ENCODE measurements around the gene SLC1A6.

Gene SLC1A6

GRCh38 chr19:14957464-14957863 lies 22.2 kb downstream of the SLC1A6 start:
- TF ChIP-seq TAF1 (IDR thresholded peaks at IDR 0.05; ENCODE audit: low read depth) (no peak), CEBPB (IDR thresholded peaks at IDR 0.05) (no peak), NFIC (IDR thresholded peaks at IDR 0.05) (no peak)

DNA sequence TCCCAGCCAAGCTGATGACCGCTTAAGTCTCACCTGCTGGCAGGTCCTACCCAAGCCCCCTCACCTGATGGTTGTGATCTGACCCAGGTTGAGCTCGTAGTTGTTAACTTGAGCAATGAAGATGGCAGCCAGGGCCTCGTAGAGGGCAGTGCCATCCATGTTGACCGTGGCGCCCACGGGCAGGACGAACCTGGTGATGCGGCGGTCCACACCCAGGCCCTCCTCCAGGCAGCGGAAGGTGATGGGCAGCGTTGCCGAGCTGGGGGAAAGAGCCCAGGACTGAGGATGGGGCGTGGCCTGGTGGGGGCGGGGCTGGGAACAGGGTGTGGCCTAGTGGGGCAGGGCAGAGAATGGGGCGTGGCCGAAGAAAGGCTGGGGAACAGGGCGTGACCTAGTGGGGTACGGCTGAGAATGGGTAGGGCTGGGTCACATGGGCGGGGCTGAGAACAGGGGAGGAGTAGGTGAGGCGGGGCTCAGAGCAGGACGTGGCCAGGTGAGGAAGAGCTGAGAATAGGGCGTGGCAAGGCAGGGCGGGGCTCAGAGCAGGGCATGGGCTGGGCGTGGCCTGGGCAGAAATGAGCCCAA lies 25.5 kb downstream of the SLC1A6 start:
- TF ChIP-seq TEAD4 (IDR thresholded peaks at IDR 0.05): no peak
- TF ChIP-seq NFIC (IDR thresholded peaks at IDR 0.05): no peak
- TF ChIP-seq, protein P1, sequence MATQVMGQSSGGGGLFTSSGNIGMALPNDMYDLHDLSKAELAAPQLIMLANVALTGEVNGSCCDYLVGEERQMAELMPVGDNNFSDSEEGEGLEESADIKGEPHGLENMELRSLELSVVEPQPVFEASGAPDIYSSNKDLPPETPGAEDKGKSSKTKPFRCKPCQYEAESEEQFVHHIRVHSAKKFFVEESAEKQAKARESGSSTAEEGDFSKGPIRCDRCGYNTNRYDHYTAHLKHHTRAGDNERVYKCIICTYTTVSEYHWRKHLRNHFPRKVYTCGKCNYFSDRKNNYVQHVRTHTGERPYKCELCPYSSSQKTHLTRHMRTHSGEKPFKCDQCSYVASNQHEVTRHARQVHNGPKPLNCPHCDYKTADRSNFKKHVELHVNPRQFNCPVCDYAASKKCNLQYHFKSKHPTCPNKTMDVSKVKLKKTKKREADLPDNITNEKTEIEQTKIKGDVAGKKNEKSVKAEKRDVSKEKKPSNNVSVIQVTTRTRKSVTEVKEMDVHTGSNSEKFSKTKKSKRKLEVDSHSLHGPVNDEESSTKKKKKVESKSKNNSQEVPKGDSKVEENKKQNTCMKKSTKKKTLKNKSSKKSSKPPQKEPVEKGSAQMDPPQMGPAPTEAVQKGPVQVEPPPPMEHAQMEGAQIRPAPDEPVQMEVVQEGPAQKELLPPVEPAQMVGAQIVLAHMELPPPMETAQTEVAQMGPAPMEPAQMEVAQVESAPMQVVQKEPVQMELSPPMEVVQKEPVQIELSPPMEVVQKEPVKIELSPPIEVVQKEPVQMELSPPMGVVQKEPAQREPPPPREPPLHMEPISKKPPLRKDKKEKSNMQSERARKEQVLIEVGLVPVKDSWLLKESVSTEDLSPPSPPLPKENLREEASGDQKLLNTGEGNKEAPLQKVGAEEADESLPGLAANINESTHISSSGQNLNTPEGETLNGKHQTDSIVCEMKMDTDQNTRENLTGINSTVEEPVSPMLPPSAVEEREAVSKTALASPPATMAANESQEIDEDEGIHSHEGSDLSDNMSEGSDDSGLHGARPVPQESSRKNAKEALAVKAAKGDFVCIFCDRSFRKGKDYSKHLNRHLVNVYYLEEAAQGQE (IDR thresholded peaks at IDR 0.05; ENCODE audit: low read depth): no peak
- no peak for TF ChIP-seq MAX (IDR thresholded peaks at IDR 0.05)
- TF ChIP-seq CEBPB (IDR thresholded peaks at IDR 0.05): no peak
- TF ChIP-seq, protein P2, sequence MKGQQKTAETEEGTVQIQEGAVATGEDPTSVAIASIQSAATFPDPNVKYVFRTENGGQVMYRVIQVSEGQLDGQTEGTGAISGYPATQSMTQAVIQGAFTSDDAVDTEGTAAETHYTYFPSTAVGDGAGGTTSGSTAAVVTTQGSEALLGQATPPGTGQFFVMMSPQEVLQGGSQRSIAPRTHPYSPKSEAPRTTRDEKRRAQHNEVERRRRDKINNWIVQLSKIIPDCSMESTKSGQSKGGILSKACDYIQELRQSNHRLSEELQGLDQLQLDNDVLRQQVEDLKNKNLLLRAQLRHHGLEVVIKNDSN (IDR thresholded peaks at IDR 0.05): peak; percentile 50

DNA sequence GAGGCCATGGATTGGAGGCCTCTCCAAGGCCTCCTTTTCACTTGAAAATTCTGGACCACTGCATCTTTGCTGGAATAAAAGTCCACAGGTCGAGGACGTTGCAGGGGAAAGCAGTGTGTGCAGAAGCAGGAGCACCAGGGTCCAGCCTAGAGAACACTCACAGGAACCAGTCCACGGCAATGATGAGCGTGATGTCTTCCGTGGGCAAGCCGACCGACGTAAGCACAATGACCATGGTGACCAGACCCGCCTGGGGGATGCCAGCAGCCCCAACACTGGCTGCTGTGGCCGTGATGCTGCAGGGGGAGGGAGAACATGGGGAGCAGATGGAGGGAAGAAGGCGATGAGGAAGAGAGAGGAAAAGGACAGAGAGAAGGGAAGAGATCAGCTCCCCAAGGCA lies 26.9 kb downstream of the SLC1A6 start:
- TF ChIP-seq YY1 (IDR thresholded peaks at IDR 0.05; ENCODE audit: low read depth): no peak
- TF ChIP-seq NFIC (IDR thresholded peaks at IDR 0.05): no peak
- TF ChIP-seq RAD21 (IDR thresholded peaks at IDR 0.05; ENCODE audit: low read depth): no peak
- TF ChIP-seq CREB1 (IDR thresholded peaks at IDR 0.05; ENCODE audit: low read depth): no peak
- no peak for TF ChIP-seq EP300 (IDR thresholded peaks at IDR 0.05; ENCODE audit: borderline replicate concordance)
- TF ChIP-seq EGR1 (IDR thresholded peaks at IDR 0.05): no peak

DNA sequence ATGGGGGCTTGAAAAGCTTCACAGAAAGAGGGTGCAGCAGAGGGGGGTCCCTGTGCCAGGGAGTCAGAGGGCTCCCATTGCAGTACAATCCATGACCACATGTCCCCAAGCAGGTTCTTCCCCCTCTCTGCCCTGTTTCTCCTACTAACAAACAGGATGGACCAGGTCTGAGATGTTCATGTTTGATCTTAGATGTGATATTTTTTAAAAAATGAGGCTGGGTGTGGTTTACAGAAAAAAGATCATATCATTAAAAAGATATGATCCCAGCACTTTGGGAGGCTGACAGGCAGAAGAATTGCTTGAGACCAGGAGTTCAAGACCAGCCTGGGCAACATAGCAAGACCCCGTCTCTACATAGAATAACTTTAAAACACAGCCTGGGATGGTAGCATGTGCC lies 29.2 kb downstream of the SLC1A6 start:
- TF ChIP-seq CREB1 (IDR thresholded peaks at IDR 0.05; ENCODE audit: low read depth): no peak
- TF ChIP-seq TEAD4 (IDR thresholded peaks at IDR 0.05): no peak
- no peak for TF ChIP-seq TAF1 (IDR thresholded peaks at IDR 0.05; ENCODE audit: low read depth)
- no peak for TF ChIP-seq FOXM1 (IDR thresholded peaks at IDR 0.05; ENCODE audit: borderline replicate concordance, low read depth)
- no peak for TF ChIP-seq EGR1 (IDR thresholded peaks at IDR 0.05)
- TF ChIP-seq, protein P2 (IDR thresholded peaks at IDR 0.05): no peak
- no peak for TF ChIP-seq MAX (IDR thresholded peaks at IDR 0.05)
- TF ChIP-seq NFIC (IDR thresholded peaks at IDR 0.05): no peak

DNA sequence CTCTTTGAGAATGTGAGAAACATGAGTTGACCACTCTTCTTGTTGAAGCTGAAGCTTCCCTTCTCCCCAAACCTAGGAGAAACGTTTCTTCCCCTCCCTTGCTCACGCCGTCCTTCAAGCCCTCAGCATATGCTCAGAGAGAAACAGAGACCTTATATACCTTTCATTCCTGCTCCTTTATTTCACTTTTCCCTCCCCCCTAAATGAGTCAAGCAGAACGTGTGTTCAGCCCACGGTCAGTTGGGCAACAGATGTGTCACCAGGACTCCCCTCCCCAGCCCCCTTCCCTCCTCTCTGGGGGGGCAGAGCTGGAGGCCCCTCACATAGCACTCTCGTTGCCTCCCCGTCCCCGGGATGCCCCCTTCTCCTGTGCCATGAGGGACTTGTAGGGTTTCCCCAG lies 29.8 kb downstream of the SLC1A6 start:
- TF ChIP-seq YY1 (IDR thresholded peaks at IDR 0.05; ENCODE audit: low read depth): no peak
- TF ChIP-seq, protein P1 (IDR thresholded peaks at IDR 0.05; ENCODE audit: low read depth): no peak
- no peak for TF ChIP-seq ZBTB7A (IDR thresholded peaks at IDR 0.05; ENCODE audit: low read depth)
- no peak for TF ChIP-seq TEAD4 (IDR thresholded peaks at IDR 0.05)
- no peak for TF ChIP-seq TCF12 (IDR thresholded peaks at IDR 0.05; ENCODE audit: low read depth)
- no peak for TF ChIP-seq CREB1 (IDR thresholded peaks at IDR 0.05; ENCODE audit: low read depth)
- no peak for TF ChIP-seq NFIC (IDR thresholded peaks at IDR 0.05)
- no peak for TF ChIP-seq CEBPB (IDR thresholded peaks at IDR 0.05)
- no peak for TF ChIP-seq MAX (IDR thresholded peaks at IDR 0.05)
- TF ChIP-seq TAF1 (IDR thresholded peaks at IDR 0.05; ENCODE audit: low read depth): no peak
- TF ChIP-seq, protein P2 (IDR thresholded peaks at IDR 0.05): no peak
- no peak for TF ChIP-seq RAD21 (IDR thresholded peaks at IDR 0.05; ENCODE audit: low read depth)
- no peak for TF ChIP-seq EGR1 (IDR thresholded peaks at IDR 0.05)
- TF ChIP-seq FOXM1 (IDR thresholded peaks at IDR 0.05; ENCODE audit: borderline replicate concordance, low read depth): no peak

GRCh38 chr19:14944456-14944855 lies 35.2 kb downstream of the SLC1A6 start:
- no peak for TF ChIP-seq EGR1 (IDR thresholded peaks at IDR 0.05)
- TF ChIP-seq FOXM1 (IDR thresholded peaks at IDR 0.05; ENCODE audit: borderline replicate concordance, low read depth): no peak
- no peak for TF ChIP-seq NFIC (IDR thresholded peaks at IDR 0.05)
